NCI-H2081 treated with DMSO at 0.1 percent for 48 hours (cell line): ENCODE measurements around the gene MBNL2.

Source experiments
- DNase-seq: peaks from one replicate; lab custom pipeline; 2025; lab: John Stamatoyannopoulos, UW

The MBNL2 gene

DNA sequence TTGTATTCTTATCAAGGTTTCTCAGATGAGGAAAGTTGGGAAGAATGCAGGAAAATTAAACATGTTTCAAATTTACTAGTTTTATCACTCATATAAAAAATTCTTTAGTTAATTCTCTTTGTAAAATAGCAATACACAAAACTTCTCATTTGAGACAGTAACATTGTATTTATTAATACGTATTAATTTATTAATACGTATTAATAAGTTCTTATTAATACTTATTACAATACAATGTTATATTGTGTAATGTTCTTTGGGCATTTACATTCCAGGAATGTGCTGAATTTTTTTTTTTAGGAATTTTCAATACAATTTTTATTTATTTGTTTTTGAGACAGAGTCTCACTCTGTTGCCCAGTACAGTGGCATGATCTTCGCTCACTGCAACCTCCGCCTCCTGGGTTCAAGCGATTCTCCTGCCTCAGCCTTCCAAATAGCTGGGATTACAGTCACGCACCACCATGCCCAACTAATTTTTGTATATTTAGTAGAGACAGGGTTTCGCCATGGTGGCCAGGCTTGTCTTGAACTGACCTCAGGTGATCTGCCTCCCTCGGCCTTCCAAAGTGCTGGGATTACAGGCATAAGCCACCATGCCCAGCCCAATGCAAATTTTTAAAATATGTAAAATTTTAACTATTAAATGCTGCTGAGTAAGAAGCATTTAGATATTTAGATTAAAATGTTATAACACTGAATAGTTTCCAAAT is 31.6 kb downstream of the MBNL2 start:
- no peak for DNase-seq

DNA sequence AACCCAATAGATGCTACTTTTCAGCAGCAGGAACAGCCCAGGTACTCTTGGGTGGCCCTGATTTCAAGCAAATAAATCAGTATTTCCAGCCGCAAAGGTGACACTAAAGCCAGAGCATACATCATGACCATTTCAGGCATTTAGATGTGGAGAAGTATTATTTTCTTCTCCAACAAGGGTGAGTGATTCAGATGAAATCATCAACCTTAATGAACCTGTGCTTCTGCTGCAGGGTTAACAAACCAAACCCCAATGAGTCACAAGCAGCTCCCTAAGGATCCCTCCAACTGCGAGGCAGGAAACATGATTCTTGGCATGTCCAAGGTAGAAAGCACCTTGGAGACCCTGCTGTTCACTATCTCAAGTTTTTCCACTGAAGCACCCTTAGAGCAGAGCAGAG is 32.7 kb downstream of the MBNL2 start:
- no peak for DNase-seq

DNA sequence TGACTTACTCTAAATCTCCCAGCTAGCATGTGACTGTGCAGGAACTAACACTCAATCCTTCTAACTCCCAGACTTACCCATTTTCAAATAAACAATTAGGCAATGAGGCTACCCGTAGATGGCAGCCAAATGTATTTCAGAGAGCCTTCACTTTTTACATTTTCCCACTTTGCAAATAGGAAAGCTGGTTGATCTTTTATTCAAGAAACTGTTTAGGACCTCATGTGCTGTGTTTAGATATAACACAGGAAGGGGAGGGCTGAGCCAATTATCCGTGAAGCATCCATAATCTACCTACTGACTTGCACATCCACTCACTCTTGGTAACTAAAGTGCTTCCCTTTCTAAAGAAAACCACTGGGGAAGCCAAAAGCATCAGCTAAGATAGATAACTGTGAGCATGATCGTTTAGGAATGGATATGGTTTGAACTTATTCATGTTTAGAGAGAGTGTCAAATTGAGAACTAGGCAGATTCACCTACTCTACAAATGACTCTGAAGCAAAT is 33.4 kb downstream of the MBNL2 start:
- DNase-seq: no peak

DNA sequence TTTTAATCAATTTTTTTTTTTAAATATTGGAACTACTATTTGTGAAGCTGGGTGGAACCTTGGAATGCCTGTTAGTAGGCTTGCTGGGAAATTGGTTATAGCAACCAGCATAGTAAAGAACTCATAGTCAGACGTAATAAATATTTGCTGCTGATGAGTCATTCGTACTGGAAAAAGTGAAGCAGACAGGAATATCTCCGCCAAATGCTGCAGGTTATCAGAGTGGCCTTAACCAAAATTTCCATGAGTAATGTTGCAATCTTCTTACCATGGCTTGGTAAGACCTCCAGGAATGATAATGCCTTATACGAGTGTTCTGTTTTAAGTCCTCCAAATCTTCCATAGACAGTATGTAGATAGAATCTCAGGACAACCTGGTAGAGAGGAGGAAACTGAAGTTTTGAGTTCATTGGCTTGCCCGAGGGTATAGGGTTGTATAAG is 34.2 kb downstream of the MBNL2 start:
- no peak for DNase-seq

DNA sequence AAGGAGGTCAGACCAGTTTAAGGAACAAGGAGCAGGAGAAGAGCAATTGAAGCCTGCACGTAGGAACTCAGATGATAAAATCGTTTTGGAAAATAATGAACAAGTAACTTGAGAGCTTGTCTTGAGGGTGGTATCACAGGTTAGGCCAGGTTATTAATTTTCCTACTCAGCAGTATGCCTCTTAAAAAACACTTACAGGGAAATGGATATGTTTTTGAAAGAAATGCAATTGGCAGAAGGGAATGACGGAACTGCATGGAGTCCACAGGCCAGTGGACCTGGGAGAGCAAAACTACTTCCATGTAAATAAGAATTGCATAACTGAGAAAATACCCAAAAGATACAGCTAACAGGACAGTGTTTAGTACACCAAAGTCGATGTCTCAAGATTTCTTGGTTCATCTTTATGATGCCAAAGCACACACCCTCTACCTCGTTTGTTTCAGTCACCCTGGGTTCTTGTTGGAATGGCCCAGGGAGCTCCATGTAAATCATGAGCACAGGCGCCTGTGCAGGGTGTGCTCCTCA is 35.2 kb downstream of the MBNL2 start:
- DNase-seq: no peak

DNA sequence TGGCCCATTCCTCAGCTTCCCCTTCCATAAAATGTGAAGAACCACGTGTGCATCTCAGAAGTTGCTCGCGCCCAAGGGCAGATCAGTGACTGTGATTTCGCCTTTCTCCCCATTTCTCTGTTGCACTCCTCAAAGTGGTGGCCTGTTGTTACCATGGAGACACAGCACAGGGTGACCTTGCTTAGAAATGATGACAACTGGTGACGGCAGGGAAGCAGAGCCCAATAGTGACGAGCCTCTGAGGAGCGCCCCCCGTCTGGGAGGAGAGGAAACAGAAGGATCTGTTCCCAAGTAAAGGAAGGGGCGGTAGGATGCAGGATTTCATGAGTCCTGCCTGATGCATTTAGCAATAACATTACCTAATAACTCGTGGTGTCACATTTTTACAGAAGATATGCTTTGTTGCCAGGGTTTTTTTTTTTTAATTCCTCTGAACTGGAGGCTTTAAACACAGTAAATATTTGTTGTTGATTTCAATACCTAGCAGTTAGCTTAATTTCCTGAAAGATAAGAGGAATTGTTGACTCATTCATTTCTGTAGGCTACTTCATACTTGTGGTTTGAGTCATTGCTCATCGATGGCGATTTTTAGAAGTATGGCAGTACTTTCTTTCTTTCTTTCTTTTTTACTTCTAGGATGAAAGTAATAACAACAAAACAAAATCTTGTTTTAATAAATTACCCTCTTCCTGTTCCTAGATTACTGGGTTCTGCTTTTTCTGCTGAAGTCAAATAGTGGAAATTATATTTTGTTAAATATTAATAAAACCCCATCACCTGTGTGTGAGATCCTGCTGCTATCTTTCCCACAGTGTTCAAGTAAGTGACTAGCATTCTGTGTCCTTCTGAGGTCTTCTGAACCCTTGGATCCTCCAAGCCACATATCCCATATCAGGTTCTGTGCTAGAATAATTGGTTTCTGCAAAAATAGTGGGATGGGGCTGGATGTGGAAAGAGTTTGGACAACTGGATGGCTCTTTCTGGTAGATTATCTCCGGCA is 36.0 kb downstream of the MBNL2 start:
- DNase-seq: no peak

DNA sequence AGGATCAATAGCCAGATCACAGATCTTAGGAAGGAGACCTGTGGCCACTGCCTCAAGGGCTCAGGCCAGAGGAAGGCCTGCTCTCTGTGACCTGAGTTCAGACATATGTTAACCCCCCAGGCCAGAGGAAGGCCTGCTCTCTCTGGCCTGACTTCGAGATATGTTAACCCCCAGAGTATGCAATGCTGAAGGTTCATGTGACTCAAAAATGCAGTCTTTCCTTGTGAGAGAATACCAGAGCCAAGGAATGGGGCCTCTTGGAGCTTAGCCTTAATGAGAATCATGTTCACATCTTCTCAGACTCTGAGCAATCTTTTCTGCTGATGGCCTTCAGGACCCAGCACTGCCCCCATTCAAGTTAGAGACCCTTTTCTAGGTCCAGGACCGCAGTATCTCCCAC is 36.7 kb downstream of the MBNL2 start:
- DNase-seq: no peak

DNA sequence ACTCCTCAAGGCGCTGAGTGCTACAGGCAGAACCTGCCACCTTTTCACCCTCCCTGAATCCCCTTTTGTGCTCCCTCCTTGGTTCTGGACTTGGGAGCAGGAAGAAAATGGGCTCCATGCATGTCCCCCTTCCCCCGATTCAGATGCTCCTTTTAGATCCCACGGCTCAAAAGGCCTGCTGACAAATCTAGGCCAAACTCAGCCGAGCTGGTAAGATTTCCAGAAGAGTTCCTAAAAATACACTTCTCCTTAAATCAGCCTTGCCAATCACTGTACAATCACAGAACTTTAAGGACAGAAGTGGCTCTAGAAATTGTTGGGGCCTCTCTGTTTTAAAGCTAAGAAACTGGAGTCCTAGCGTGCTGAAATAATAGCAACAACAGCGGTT is 37.3 kb downstream of the MBNL2 start:
- no peak for DNase-seq

DNA sequence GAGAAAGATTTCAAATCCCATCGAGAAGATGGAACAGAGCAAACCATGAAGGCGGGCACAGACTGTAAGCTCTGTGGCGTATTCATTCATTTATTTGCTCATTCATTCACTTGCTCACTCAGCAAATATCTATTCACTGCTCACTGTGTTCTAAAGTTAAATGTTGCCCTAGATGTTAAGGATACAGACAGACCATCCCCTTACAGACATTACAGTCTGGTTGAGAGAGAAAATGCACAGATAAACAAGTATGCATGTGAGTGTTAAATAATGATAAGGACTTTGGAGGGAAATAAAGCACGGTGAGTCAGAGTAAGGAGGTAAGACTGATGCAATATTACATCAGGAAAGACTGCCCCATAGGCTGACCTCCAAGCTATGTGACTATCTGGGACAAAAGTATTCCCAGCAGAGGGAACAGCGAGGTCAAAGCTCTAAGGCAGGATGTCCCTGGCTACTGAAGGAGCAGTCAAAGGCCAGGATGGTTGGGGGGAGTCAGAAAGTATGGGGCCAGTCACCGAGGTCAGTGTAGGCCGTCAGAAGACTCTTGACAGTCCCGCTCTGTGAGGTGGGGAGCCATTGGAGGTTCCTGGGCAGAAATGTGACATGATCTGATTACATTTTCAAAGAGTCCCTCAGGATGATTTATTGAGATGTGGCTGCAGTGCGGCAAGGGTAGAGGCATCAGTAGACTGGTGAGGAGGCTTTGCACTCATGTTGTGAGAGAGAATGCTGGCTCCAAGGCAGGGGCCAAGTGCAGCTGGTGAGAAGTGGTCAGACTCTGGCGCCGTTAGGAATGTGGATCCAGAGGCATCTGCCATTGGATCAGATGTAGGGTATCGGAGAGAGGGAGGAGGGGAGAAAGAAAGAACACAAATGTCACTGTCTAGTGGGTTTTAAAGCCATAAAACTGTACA is 37.9 kb downstream of the MBNL2 start:
- no peak for DNase-seq

DNA sequence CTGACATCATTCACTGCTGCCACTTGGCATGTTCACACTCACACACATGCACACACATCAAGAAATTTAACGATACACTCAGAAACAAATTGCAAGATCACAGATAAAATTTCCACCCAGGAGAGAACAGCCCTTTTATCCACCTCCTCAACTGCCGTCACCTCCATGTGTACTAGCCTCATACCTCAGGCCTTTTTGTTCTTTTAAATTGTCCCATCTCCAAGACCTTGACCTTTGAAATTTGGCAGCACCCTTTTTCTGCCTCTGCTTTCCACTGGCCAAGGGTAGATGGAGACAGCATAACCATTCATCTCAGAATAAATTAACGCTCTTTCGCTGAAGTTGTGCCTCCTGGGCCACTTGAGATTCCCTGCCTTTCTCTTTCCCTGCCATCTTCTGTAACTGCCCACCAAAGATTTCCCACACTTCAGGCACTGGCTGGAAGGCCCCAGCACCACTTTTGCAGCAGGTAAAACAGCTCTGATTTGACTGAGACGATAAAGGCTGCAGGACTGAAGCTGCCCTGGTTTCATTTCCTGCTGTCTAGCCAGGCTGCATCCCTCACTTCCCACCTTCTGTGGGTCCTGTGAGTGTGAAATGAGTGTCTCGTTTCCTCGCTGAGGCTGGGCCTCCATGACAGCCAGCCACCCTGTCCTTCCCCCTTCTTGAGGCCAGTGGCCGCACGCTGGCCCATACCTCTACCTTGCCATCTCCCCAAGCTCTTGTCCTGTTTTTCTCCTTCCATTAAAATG is 39.3 kb downstream of the MBNL2 start:
- DNase-seq: no peak

DNA sequence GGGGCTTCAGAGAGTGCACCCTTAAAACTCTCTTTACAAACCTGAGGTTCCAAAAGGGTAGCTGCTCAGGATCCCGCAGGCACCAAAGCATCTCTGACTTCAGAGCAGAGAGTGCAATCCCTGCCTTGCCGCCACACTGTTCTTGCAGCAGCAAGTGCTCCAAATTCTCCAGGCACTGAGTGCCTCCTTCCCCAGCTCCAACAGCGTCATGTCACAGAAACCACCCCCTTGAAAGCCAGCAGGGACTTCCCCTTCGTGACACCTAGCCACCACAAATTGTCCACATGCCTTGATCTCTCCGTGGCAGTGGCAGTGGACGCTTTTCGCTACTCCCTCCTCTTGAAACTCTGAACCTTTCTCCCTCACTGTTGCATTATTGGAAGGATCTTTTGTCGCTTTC is 39.9 kb downstream of the MBNL2 start:
- DNase-seq: no peak

DNA sequence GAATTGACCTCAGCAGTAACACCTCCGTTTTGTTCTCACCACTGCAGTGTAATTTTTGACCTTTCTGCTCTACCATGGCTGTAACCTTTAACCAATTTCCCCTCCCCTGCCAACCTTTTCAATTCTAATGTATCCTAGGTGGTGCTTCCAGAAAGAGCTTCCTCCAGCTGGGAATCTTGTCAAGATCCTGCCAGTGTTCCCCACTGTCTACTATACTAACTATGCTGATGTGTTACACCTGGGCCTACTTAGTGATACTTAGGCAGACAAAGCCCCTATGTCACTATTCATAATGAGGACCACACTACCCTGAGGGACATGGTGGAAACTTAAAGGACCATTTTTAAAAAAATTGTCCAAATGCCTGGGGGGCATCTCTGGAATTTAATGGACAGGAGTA is 41.0 kb downstream of the MBNL2 start:
- DNase-seq: no peak

DNA sequence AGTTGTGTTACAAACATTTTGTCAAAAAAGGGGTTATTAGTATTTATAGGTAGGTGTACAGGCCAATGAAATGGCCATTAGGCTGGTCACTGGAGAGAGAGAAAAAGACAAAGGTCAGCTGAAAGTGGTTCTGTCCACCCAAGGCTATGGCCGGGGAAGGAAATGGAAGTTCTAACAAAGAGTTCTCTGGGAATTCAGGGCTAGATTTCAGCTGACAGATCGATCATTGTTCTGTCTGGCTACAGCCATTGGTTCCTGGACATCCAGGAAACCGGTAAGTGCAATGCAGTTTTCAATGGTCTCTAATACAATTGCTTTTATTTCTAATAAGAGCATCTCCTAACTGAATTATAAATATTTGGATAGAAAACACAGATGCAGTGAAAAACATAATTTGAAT is 42.5 kb downstream of the MBNL2 start:
- no peak for DNase-seq

DNA sequence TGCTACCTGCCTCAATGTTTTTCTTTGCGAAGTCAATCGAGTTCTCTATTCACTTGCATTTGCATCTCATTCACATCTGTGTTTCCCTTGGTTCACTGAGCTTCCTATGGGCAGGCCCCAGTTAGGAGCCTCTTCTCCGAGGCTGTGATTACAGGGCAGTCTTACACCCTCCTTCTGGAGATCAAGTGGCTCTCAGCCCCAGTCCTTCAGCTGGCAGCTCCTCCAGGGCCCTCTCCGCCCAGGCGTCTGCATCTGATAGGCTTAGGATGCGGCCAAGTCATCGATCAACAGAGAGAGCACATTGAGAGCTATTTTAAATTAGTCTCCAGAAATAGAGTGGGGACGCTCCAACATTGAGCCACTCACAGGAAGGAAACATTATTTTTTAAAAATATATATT is 44.2 kb downstream of the MBNL2 start:
- DNase-seq: no peak

DNA sequence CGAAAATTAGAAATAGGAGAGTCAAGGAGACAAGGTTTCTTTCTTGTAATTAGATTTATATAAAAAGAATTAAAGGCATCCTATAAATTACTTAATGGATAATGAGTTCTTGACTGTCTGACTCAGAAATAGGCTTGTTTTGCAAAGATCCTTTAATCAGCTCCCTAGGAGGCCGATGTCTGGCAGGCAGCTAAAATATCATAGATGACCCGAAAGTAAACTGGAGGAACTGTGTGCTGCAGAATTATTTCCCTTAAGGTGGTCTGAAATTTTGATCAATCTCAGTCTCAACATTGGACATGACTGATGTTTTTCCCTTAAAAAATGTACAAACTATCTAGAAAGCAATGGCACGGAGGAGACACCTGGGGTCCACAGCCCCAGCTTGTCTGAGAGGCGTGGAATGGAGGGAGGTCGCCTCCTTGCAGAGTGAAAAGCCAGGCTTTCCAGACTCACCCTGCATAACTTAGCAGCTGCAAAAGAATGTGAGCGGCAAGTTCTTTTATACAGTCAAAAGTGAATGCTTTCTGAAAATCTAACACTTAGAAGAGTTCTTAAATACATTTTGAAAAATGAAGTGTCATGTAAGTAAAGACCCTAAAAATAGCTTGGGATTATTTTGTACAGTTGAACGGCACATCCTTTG is 44.8 kb downstream of the MBNL2 start:
- DNase-seq: no peak

DNA sequence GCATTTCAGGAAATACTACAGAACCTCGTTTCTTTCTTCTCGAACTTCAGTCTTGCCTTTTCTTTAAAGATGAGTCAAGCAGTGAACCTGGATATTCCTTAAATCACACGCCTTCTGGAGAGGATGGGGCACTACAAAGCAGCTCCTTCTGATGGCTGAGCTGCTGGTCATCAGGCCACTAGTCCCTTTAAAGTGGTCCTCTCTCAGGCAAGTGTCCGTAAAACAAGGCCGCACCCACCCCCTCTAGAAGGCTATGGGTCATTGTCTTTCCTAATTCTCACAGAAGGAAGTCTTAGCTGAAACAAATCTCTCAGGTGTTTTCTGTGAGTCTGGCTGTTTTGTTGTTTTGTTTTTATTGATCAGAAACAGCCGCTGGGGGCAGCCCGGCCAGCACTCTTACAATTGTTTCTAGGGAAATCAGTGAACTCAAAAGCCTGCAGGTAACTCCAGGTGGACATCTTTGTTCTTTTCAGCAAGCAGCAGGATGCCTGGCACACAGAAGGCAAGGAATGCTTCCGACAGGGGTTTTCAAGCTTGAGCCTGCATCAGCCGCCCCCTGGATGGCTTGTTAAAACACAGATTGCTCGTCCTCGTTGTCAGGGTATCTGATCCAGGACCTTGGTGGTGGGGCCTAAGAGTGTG is 45.4 kb downstream of the MBNL2 start:
- no peak for DNase-seq

DNA sequence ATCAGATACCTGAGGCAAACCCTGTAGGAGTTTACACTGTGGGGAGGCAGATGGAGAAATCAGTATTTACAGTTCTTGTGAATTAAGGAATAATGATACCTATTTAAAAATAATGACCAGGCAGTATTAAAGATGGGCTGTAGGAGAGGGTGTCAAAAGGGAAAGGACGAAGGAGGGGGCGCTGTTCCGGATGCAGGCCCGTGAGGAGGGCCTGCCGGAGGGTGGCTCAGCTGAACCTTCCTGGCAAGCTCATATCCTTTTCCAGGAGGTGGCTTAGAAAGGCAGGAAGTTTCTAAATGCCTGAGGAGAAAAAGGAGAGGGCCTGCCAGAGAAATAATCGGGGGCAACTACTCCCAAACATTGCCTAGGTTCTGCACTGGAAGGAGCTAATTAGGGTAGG is 46.6 kb downstream of the MBNL2 start:
- DNase-seq: no peak

DNA sequence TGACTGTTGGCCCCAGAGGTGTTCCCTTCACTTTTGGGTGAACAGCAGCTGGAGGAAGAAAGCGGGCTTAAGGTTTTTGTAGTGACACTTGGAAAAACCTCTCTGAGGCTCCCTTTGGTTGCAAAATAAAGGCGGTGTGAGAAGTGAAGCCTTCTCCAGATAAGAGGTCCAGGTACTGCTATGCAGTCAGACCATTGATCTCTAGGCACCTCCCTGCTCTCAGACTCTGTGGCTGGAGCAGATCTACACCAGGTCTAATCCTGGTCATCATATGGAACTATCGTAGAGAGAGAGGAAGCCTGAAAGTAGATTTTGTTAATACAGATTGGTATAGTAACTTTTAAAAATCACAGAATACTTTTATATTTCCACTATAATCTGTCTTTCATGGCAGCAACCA is 47.5 kb downstream of the MBNL2 start:
- DNase-seq: no peak

DNA sequence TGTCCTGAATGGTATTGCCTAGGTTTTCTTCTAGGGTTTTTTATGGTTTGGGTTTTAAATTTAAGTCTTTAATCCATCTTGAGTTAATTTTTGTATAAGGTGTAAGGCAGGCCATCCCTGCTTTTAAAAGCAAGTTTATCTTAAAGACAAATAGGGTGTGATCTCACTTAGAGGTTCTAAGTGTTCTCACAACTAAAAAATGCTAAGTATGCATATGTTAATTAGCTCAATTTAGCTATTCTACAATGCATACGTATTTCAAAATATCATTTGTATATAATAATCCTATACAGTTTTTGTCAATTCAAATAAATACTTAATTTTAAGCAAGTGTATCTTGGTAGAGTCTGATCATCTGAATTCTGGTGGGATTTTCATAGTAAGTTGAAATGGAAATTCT is 50.4 kb downstream of the MBNL2 start:
- DNase-seq: no peak

DNA sequence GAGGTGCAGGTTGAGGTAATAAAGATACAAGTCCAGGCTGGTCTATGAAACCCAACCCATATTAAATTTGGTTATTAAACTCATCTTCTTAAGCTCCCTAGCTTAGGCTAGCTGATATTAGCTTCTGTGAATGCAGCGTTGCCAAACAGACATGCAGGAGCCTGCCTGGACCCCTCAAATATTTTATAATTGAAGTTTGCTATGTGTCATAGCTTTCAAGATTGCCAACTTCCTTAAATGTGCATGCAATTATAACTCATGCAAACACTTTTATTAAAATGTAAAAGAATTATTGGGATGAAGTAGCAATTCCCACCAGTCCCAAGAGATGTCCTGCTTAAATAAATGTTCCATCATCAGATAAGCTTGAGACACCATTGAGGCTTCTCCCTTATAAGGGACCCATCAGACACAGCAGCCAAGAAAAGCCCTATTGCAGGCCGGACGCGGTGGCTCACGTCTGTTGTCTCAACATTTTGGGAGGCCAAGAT is 51.3 kb downstream of the MBNL2 start:
- no peak for DNase-seq
